ENCODE measurements around the gene PRELID1.

GRCh38 chr5:177354711-177355110, 51.1 kb downstream of the PRELID1 start:
- TF ChIP-seq EZH2 (IDR thresholded peaks at IDR 0.05; ENCODE audit: borderline replicate concordance, low read length): no peak
- TF ChIP-seq CTCF (conservative IDR thresholded peaks at IDR 0.05 in 1 of 2, IDR thresholded peaks at IDR 0.05 in 1 of 2; ENCODE audit: extremely low read depth in 1 of 2, insufficient read depth in 1 of 2, low read depth in 1 of 2, low read length in 2 of 2): no peak

Data from mammary epithelial cell (primary cell).